NOMO-1 treated with DMSO at 0.1 percent for 48 hours (cell line): Measurements from ENCODE around the gene ECSIT.
A peak's percentile ranks its signal among the peaks of the same experiment; 100 is the strongest.
"Not testable (repeated sequence)": the region's sequence is repeated elsewhere in the genome, so short reads cannot be mapped to it uniquely, and the experiment has no call there.

Experiments
- DNase-seq: peaks from one replicate; lab custom pipeline; 2025; ENCODE audit not compliant: unreplicated experiment; lab: John Stamatoyannopoulos, UW

Gene ECSIT

DNA sequence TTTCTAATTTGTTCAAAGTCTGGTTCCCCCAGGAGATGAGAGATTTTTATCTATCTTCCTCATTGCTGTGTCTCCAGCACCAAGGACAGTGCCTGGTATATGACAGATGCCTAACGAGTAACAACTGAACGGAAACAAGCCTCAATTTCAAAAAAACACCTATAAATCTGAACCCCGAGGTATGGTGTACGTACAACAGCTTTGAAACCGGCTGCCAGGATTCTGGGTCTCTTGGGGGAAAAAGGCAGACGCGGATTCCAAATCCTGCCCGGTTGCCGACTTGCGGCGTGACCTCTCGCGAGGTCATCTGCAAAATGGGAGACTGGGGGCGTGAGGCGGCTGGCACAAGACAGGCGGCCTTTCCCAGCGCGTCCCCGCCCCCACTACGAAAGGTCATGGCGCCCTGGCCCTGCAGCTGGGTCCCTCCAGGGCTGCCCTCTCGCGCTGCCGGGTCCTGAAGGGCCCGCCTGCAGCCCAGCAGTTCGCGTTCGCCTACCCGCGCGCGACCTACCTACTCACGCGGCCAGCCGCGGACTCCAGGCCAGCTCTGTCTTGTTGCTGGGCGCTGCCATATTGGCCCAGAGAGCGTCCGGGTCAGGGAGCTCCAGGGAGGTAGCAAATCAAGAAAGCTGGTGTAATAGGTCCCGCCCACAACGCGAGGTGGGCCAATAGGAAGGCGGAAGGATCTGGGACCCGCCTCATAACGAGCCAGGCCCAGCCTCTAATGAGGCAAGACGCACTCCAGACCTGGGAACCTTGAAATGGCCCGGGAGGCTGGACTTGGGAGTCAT is at the start of gene ECSIT:
Gene ECSIT (minus strand): TSS at position 584 of the 791 bp plus-strand sequence. CDS start 9,964 bp downstream, outside the sequence.
- peak; percentile 94 for DNase-seq

DNA sequence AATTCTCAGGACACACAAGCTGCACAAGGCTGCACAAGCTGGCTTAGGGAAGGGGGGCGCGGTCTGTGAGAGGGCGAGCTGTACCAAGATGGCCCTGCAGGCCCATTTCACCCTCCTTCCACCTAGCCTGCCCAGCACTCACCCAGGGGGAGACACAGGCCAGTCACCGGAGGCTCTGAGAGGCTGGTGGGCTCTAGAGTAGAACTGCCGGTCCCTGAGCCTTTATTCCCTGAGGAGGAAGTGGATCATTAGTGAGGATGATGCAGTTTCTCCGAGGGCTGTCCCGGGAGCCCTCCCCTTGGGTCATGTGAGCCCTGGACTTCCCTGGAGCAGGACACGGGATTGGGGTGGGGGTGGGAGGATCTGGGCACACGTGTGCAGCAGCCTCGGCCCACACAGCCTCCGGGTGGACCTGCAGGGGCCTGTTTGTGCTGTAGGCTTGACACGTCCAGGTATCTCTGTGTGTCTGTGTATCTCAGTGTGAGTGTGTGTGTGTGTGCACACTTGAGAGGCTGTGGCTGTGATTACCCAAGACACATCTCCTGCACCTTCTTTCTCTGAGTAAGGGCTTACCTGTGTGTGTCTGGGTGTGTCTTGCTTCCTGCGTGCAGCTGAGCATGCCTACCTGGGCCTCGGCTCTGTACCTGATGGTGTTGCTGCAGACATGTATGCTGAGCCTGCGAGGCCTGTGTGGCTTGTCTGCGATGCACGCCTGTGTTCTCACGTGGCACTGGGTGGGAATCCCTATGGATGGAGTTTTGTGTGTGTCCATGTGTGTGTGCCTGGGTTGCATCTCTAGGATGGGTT is 48.7 kb upstream of the ECSIT start, which contains the start of gene ACP5:
Gene ACP5 (minus strand): TSS at position 195 of the 807 bp plus-strand sequence. CDS start 328 bp downstream, outside the sequence.
- no peak for DNase-seq

- no peak for DNase-seq
Observed at GRCh38 chr19:11576227-11576626, 47.3 kb upstream of the ECSIT start.

- DNase-seq: no peak
Observed at GRCh38 chr19:11574689-11575088, 45.8 kb upstream of the ECSIT start.

GRCh38 chr19:11573763-11574162 is 44.8 kb upstream of the ECSIT start:
- DNase-seq: not testable (repeated sequence)

DNA sequence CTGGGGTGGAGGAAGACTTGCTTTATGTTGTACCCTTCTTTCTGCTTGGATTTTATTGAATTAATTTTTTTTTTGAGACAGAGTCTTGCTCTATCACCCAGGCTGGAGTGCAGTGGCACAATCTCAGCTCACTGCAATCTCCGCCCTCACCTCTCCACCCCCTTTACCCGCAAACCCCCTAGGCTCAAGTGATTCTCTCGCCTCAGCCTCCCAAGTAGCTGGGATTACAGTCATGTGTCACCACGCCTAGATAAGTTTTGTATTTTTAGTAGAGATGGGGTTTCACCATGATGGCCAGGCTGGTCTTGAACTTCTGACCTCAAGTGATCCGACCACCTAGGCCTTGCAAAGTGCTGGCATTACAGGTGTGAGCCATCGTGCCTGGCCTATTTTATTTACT is 44.4 kb upstream of the ECSIT start:
- not testable (repeated sequence) for DNase-seq

GRCh38 chr19:11570039-11570462 is 41.1 kb upstream of the ECSIT start:
- DNase-seq: peak; percentile 90

DNA sequence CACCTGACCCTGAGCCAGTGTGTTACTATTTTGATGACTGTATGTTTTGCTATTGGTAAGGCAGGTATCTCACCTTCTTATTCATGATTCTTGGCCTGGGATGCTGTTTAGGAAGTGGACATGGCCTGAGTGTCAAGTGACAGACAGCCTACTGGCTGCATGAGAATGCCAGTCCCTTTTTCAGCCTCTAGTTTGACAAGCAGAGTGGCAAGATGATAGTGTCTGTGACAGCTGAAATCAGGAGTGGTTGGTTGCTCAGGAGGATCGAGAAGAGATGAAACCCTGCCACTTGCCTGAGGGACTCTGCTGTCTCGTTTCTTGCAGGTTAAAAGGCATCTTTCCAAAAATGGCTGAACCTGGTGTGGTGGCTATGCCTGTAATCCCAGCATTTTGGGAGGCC is 37.2 kb upstream of the ECSIT start:
- no peak for DNase-seq

DNA sequence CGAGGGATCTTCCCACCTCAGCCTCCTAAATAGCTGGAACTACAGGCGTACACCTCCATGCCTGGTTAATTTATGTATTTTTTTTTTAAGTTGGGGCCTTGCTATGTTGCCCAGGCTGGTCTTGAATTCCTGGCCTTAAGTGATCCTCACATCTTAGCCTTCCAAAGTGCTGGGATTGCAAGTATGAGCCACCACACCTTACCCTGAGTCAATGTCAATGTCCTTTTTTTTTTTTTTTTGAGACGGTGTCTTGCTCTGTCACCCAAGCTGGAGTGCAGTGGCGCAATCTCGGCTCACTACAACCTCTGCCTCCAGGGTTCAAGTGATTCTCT is 36.7 kb upstream of the ECSIT start:
- not testable (repeated sequence) for DNase-seq

DNA sequence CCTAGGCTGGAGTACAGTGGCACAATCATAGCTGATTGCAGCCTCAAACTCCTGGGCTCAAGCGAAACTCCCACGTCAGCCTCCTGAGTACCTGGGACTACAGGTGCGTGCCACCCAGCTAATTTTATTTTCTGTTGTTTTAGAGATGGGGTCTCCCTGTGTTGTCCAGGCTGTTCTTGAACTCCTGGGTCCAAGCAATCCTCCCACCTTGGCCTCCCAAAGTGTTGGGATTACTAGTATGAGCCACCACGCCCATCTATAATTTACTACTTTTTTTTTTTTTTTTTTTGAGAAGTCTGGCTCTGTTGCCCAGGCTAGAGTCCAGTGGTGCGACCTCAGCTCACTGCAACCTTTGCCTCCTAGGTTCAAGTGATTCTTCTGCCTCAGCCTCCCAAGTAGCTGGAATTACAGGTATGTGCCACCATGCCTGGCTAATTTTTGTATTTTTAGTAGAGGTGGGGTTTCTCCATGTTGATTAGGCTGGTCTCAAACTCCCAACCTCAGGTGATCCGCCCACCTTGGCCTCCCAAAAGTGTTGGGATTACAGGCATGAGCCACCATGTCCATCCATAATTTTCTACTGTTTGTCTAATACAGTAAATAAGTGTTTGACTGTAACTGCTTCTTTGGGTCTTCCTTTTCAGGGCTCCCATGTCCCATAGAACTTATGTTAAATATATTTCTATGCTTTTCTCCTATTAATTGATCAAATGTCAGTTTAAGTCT is 35.3 kb upstream of the ECSIT start:
- not testable (repeated sequence) for DNase-seq

- DNase-seq: no peak
Observed at GRCh38 chr19:11563532-11563931, 34.6 kb upstream of the ECSIT start.

- peak; percentile 93 for DNase-seq
Observed at GRCh38 chr19:11560404-11561051, 31.6 kb upstream of the ECSIT start.

- DNase-seq: peak; percentile 97
Observed at GRCh38 chr19:11558881-11559828, 30.2 kb upstream of the ECSIT start, which contains the start of gene ELOF1. Gene ELOF1, minus strand, starts transcription at chr19:11559230. Its CDS starts 4,883 bp downstream, at chr19:11554347.

GRCh38 chr19:11556634-11557420 is 27.9 kb upstream of the ECSIT start:
- no peak for DNase-seq

- DNase-seq: no peak
Observed at GRCh38 chr19:11555246-11555645, 26.3 kb upstream of the ECSIT start.

DNA sequence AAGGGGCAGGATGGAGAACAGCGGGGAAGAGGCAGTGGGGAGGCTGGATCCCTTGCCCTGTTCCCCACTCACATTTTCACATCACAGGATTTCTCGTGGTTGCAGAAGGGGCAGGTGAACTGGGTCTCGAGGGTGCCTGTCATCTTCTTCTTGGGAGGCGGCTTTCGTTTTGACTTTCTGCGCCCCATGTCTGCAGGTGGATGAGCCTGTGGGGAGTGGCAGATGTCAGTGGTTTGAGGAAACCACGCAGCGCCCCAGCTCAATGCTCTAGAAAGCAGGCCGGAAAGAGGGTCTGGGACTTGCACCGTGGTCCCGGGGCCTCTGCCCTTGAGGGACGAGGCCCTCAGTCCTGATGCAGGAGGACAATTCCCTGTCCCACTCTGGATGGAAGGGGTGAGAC is 25.2 kb upstream of the ECSIT start:
- DNase-seq: no peak

DNA sequence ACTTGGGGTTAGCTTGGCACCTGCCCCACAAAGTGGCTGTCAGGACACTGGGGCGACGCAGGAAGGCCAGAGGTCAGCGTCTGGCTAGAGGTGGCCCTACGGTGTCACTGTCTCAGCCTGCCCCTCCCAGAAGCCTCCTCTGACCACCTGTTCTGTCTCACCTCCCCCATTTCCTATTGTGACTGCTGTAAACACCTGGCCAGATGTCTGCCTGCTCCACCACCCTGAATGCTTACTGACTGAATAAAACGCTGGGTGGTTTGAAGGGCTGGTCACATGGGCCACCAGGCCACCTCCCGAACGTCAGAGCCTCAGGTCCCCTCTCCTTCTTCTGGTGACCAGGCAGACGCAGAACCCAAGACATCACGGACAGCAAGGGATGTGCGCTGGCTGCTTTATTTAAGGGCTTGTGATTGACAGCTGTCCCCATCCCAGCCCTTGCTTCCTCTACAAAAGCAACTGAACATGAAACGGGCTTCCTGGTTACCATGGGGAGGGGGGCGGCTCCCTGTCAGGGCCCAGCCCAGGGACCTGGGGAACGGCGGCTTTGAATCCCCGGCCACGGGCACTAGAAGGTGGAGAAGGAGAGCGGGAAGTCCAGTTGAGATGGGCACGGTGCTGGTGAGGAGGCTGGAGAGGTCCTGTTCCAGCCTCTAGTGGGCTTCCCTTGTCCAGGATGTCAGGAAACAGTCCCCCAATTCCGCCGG is 23.9 kb upstream of the ECSIT start:
- no peak for DNase-seq

DNA sequence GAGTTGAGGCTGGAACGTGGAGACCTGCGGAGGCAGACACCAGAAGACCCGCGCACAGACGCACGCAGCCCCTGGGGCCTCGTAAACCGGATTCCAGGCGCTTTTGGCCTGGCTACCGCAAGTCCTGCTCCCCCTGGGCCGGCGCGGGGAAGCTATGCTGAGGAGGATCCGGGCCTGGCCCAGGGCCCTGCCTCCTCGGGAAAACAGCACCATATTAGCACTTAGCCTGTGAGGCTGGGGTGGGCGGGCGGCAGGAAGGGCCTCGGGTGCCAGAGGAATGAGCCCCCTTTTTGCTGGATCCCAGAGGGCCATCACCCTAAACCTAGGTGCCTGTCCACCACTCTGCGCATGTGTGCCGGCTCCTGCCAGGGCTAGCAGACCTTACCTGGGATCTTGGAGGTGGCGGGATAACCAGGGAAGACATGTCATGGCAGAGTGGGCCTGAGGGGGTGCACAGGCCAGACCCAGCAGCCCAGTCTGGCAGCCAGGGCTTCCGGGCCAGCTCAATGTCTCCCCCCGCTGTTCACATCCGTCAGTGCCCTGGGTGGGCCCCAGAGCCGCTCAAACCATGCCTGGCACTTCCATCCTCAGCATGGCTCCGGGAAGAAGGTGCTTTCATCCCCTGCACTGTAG is 22.8 kb upstream of the ECSIT start:
- no peak for DNase-seq
